ENCODE results near the gene CENPA.
"Not testable (repeated sequence)": the region's sequence is repeated elsewhere in the genome, so short reads cannot be mapped to it uniquely, and the experiment has no call there.

Gene CENPA

DNA sequence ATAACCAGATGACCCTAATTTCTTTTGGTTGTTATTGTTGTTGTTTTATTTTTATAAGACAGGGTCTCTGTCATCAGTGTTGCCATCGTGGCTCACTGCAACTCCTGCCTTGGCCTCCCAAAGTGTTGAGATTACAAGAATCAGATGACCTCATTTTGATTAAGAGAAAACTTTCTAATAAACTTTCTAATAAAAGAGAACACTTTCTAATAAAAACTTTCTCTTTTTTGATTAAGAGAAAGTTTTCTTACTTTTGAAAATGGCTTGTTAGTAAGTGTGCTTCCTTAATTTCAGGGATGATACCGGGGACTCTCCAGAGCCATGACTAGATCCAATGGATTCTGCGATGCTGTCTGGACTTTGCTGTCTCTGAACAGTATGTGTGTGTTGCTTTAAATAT, 7.7 kb downstream of the CENPA start:
- no peak for TF ChIP-seq CTCF (IDR thresholded peaks at IDR 0.05; ENCODE audit: borderline replicate concordance, insufficient read depth, low read depth, low read length)
- no peak overlapping the region for H3K4me3 ChIP-seq (ENCODE audit: low read depth, low read length)

- not testable (repeated sequence) for H3K4me3 ChIP-seq (ENCODE audit: low read depth, low read length)
Observed at GRCh38 chr2:26795135-26795534, 9.3 kb downstream of the CENPA start.

GRCh38 chr2:26801328-26801727, 15.5 kb downstream of the CENPA start:
- TF ChIP-seq CTCF (IDR thresholded peaks at IDR 0.05; ENCODE audit: borderline replicate concordance, insufficient read depth, low read depth, low read length) = no peak
- H3K4me3 ChIP-seq (ENCODE audit: low read depth, low read length) = no peak overlapping the region

- no peak for TF ChIP-seq CTCF (IDR thresholded peaks at IDR 0.05; ENCODE audit: borderline replicate concordance, insufficient read depth, low read depth, low read length)
Observed at GRCh38 chr2:26801796-26802195, 15.9 kb downstream of the CENPA start.

DNA sequence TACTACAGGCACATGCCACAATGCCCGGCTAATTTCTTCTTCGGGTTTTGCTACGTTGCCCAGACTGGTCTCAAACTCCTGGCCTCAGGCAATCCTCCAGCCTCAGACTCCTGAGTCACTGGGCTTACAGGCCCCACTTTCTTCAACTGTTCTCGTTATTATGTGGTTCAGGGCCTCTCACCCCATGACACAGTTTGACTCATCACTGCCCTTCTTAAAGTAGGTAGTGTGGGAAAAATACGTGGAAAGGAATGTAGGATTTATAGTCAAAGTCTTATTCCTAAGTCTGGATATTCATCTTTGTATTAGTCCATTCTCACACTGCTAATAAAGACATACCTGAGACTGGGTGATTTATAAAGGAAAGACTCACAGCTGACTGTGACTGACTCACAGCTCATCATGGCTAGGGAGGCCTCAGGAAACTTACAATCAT, 19.4 kb downstream of the CENPA start:
- H3K4me3 ChIP-seq (ENCODE audit: low read depth, low read length) = no peak overlapping the region
- no peak for TF ChIP-seq CTCF (IDR thresholded peaks at IDR 0.05; ENCODE audit: borderline replicate concordance, insufficient read depth, low read depth, low read length)

More at GRCh38 chr2:26801796-26802195, 15.9 kb downstream of the CENPA start:
- H3K4me3 ChIP-seq (ENCODE audit: low read depth, low read length) = no peak overlapping the region

DNA sequence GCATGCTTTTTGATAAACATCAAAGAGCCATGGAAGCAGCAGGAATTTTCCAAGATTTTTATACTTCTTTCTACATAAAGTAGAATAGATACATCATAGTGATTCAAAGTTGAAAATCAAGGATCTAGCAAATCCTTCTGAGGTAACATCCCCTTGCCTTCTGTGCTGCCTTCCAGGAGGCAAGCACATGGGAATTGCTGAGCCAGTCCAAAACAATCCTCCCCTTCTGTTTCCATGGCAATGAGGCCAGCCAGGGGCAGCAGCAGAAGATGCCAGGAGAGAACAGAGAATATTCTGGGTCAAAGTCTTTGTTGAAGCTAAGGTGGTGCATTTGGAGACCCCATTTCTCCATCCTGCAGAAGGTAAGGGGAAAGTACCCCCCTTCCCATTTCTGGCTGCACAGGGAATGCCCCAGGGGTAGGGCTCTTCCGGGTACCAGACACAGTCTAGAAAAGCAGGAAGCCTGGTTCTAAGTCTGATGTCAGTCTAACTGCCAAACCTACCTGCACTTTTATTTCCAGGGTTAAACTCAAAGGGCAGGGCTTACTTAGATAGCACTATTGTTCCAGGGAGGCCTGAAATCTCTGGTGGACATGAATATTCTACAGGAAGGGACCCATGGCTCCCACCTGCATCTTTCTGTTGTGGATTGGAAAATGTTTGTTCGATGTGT, 22.1 kb downstream of the CENPA start:
- H3K4me3 ChIP-seq (ENCODE audit: low read depth, low read length) = no peak overlapping the region
- TF ChIP-seq CTCF (IDR thresholded peaks at IDR 0.05; ENCODE audit: borderline replicate concordance, insufficient read depth, low read depth, low read length) = no peak

DNA sequence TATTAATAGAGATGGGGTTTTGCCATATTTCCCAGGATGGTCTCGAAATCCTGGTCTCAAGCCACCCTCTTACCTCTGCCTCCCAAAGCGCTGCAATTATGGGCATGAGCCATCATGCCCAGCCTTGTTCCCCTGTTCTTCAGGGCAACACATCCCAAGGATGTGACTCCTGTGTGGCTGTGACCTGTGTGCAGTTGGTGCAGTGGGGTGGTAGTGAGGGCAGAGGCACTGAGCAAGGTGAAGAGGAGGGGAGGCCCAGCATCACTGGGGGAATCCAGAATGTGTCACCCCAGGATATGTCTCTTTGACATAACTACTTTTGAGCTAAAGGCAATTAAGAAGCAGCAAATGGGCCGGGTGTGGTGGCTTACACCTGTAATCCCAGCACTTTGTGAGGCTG, 23.4 kb downstream of the CENPA start:
- no peak for TF ChIP-seq CTCF (IDR thresholded peaks at IDR 0.05; ENCODE audit: borderline replicate concordance, insufficient read depth, low read depth, low read length)
- H3K4me3 ChIP-seq (ENCODE audit: low read depth, low read length) = no peak overlapping the region

All from GM12875 (cell line).